GM08714 (cell line): ENCODE measurements around the gene SLIT3.

Source experiments
- H3K4me3 ChIP-seq: fragments of 200-500 bp; sonication (Bioruptor generic); 2 replicates; pipeline ENCODE4 v1.5.1; 2014; ENCODE audit warnings: mild to moderate bottlenecking, low read length, inconsistent platforms
- ZNF274 ChIP-seq: IDR thresholded peaks from 2 replicates; pipeline ENCODE4 v1.6.1; 2012; ENCODE audit warnings: mild to moderate bottlenecking, low read depth, low read length

The SLIT3 gene

GRCh38 chr5:169083394-169084018 lies 217.4 kb downstream of the SLIT3 start:
- no peak overlapping the region for H3K4me3 ChIP-seq
- TF ChIP-seq ZNF274: no peak

- TF ChIP-seq ZNF274: no peak
- H3K4me3 ChIP-seq: no peak overlapping the region
Observed at GRCh38 chr5:169081000-169081724, 219.8 kb downstream of the SLIT3 start.

GRCh38 chr5:169080448-169080911 lies 220.5 kb downstream of the SLIT3 start:
- TF ChIP-seq ZNF274: no peak
- no peak overlapping the region for H3K4me3 ChIP-seq

- TF ChIP-seq ZNF274: no peak
- no peak overlapping the region for H3K4me3 ChIP-seq
Observed at GRCh38 chr5:169079697-169080096, 221.2 kb downstream of the SLIT3 start.

- no peak overlapping the region for H3K4me3 ChIP-seq
- no peak for TF ChIP-seq ZNF274
Observed at GRCh38 chr5:169074839-169075238, 226.1 kb downstream of the SLIT3 start.

GRCh38 chr5:169072233-169072632 lies 228.7 kb downstream of the SLIT3 start:
- TF ChIP-seq ZNF274: no peak
- H3K4me3 ChIP-seq: no peak overlapping the region

- H3K4me3 ChIP-seq: no peak overlapping the region
- TF ChIP-seq ZNF274: no peak
Observed at GRCh38 chr5:169070413-169070812, 230.5 kb downstream of the SLIT3 start.

GRCh38 chr5:169067751-169068173 lies 233.2 kb downstream of the SLIT3 start:
- TF ChIP-seq ZNF274: no peak

GRCh38 chr5:169065400-169065799 lies 235.5 kb downstream of the SLIT3 start:
- H3K4me3 ChIP-seq: no peak overlapping the region
- no peak for TF ChIP-seq ZNF274

More at GRCh38 chr5:169067751-169068173, 233.2 kb downstream of the SLIT3 start:
- H3K4me3 ChIP-seq: no peak overlapping the region

- no peak overlapping the region for H3K4me3 ChIP-seq
- TF ChIP-seq ZNF274: no peak
Observed at GRCh38 chr5:169064093-169064492, 236.8 kb downstream of the SLIT3 start.

GRCh38 chr5:169063316-169063953 lies 237.5 kb downstream of the SLIT3 start:
- TF ChIP-seq ZNF274: no peak
- H3K4me3 ChIP-seq: no peak overlapping the region

- no peak for TF ChIP-seq ZNF274
- H3K4me3 ChIP-seq: no peak overlapping the region
Observed at GRCh38 chr5:169062690-169063089, 238.2 kb downstream of the SLIT3 start.

GRCh38 chr5:169054506-169054905 lies 246.4 kb downstream of the SLIT3 start:
- no peak for TF ChIP-seq ZNF274

GRCh38 chr5:169052207-169052606 lies 248.7 kb downstream of the SLIT3 start:
- no peak for TF ChIP-seq ZNF274

More at GRCh38 chr5:169054506-169054905, 246.4 kb downstream of the SLIT3 start:
- H3K4me3 ChIP-seq: no peak overlapping the region

GRCh38 chr5:169051351-169051750 lies 249.6 kb downstream of the SLIT3 start:
- no peak overlapping the region for H3K4me3 ChIP-seq

More at GRCh38 chr5:169052207-169052606, 248.7 kb downstream of the SLIT3 start:
- no peak overlapping the region for H3K4me3 ChIP-seq

More at GRCh38 chr5:169051351-169051750, 249.6 kb downstream of the SLIT3 start:
- TF ChIP-seq ZNF274: no peak
